ENCODE results near the gene PHF13. TPM values are rescaled to one million over a fixed set of nuclear protein-coding genes. Genes with fewer than 3 reads are reported as not detected.

PHF13 gene
- total and polyA plus RNA-seq, 2 donors (not counting 3 experiments of a cell fraction or from before 2014, with no cell fraction given), result 5.6 to 18.6 TPM

DNA sequence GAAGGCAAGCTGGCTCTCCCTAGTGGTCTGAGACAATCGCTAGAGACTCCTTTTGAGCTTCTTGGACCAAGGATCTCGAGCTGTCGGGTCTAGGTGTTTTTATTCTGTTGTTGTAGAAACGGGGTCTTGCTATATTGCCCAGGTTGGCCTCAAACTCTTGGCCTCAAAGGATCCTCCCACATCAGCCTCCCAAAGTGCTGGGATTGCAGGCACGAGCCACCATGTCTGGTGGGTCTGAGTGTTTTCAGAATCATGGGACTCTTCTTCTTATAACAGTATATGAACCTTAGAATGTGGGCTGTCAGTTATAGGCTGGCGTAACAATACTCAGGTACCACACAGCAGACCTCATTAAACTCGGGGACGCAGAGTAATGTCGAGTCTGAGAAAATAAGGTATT is 55.0 kb downstream of the PHF13 start:
- dilution Hi-C loops (cut with MboI; ENCODE audit: extremely low pct_ligation_motif_present, low sequenced_read_pairs), result no loop called here
- CTCF ChIA-PET, result no interaction called here

More for the DNA sequence above, 55.0 kb downstream of the PHF13 start:
- intact Hi-C loops (cut with micrococcal nuclease), result no loop called here
- Histone ChIP-seq H3K27ac (ENCODE audit: insufficient read depth, low read depth, low read length) (no peak overlapping the region), H3K79me2 (ENCODE audit: control insufficient read depth, insufficient read depth, low read length) (no peaks in the 10 kb centered on the region), H3K4me1 (ENCODE audit: control insufficient read depth, extremely low read depth, insufficient read depth, low read length) (no peaks in the 10 kb centered on the region), H4K20me1 (replicated peaks; ENCODE audit: control insufficient read depth, extremely low read depth, insufficient read depth, low read length) (no peaks in the 10 kb centered on the region), H3K4me3 (replicated peaks in 1 of 3; ENCODE audit: insufficient read depth in 1 of 3, low read depth in 1 of 3, low read length in 3 of 3) (no peak overlapping the region), H3K4me2 (ENCODE audit: insufficient read depth, low read length) (no peak overlapping the region), H3K9me1 (replicated peaks; ENCODE audit: control insufficient read depth, extremely low read depth, insufficient read depth, low read length) (no peaks in the 10 kb centered on the region), H3K27me3 (ENCODE audit: control insufficient read depth in 2 of 2, insufficient read depth in 2 of 2, low read length in 2 of 2) (no peaks in the 10 kb centered on the region), H2AFZ (ENCODE audit: low read depth, low read length) (no peak overlapping the region), H3K9ac (replicated peaks; ENCODE audit: extremely low read depth, insufficient read depth, low read length) (no peak overlapping the region), H3K9me3 (replicated peaks; ENCODE audit: control insufficient read depth, insufficient read depth, low read length) (no peaks in the 10 kb centered on the region), H3K36me3 (ENCODE audit: control insufficient read depth in 2 of 2, extremely low read depth in 1 of 2, insufficient read depth in 2 of 2, low read length in 2 of 2) (peaks cover 2 to 8% of the 10 kb centered on the region in 2 experiments)
- TF ChIP-seq MYC (IDR thresholded peaks at IDR 0.05; ENCODE audit: low read depth, low read length), result no peak
- TF ChIP-seq FOS (IDR thresholded peaks at IDR 0.05; ENCODE audit: borderline replicate concordance, insufficient read depth, low read length), result no peak
- TF ChIP-seq JUN (IDR thresholded peaks at IDR 0.05; ENCODE audit: borderline replicate concordance, insufficient read depth, insufficient read length, low read depth), result no peak
- no peak for TF ChIP-seq POLR2A (IDR thresholded peaks at IDR 0.05; ENCODE audit: low read depth, low read length)
- TF ChIP-seq GATA2 (IDR thresholded peaks at IDR 0.05; ENCODE audit: insufficient read depth, insufficient read length, low read depth, low read length), result no peak
- TF ChIP-seq, protein P1, sequence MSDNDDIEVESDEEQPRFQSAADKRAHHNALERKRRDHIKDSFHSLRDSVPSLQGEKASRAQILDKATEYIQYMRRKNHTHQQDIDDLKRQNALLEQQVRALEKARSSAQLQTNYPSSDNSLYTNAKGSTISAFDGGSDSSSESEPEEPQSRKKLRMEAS (IDR thresholded peaks at IDR 0.05; ENCODE audit: insufficient read depth, insufficient read length), result no peak
- TF ChIP-seq POLR2AphosphoS5 (IDR thresholded peaks at IDR 0.05; ENCODE audit: insufficient read depth, low read depth, low read length), result no peak
- TF ChIP-seq, protein P2, sequence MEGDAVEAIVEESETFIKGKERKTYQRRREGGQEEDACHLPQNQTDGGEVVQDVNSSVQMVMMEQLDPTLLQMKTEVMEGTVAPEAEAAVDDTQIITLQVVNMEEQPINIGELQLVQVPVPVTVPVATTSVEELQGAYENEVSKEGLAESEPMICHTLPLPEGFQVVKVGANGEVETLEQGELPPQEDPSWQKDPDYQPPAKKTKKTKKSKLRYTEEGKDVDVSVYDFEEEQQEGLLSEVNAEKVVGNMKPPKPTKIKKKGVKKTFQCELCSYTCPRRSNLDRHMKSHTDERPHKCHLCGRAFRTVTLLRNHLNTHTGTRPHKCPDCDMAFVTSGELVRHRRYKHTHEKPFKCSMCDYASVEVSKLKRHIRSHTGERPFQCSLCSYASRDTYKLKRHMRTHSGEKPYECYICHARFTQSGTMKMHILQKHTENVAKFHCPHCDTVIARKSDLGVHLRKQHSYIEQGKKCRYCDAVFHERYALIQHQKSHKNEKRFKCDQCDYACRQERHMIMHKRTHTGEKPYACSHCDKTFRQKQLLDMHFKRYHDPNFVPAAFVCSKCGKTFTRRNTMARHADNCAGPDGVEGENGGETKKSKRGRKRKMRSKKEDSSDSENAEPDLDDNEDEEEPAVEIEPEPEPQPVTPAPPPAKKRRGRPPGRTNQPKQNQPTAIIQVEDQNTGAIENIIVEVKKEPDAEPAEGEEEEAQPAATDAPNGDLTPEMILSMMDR (IDR thresholded peaks at IDR 0.05; ENCODE audit: extremely low read depth in 1 of 2, insufficient read depth in 1 of 2, low read depth in 1 of 2, low read length in 2 of 2), result no peak
- TF ChIP-seq EZH2 (IDR thresholded peaks at IDR 0.05; ENCODE audit: borderline replicate concordance, low read depth, low read length, severe bottlenecking), result no peak
- no peak for FAIRE-seq
- BruUV-seq (replicated peaks), result no TSS peak
- POLR2A ChIA-PET, result no interaction called here
- no peak for DNase-seq (ENCODE audit: low read depth, low spot score)
